HepG2 (cell line): ENCODE data around the gene KRT27. TPM values are rescaled to one million over a fixed set of nuclear protein-coding genes. Genes with fewer than 3 reads are reported as not detected.

Experiments
- ATAC-seq: fragments of 200-7000 bp; cut with Tn5 transposase; 3 replicates; pipeline ENCODE4 v1.9.1; 2020; ENCODE audit warnings: mild to moderate bottlenecking, moderate library complexity
- BruUV-seq: library from RNA; stranded (reverse); fragments of 400-500 nt; replicated peaks from 2 replicates; lab custom pipeline; 2021; lab: Mats Ljungman, UMichigan
- CTCF ChIA-PET: fragments of 300-600 bp; formaldehyde crosslinking; extraction: SDS; loops from one replicate; lab custom pipeline; 2021; ENCODE audit warnings: low total read pairs, inconsistent platforms, low intra/inter-chr PET ratio; lab: Yijun Ruan, JAX
- POLR2A ChIA-PET: fragments of 350-600 bp; sonication (Branson Sonifier 250); formaldehyde crosslinking; loops from one replicate; lab custom pipeline; 2020; ENCODE audit warnings: antibody characterized with exemption, inconsistent platforms; lab: Yijun Ruan, JAX
- DNase-seq: peaks from one replicate; pipeline ENCODE4 v3.0.0-alpha.2; 2015; ENCODE audit warnings: low spot score
- FAIRE-seq: peaks from 3 replicates; lab custom pipeline; 2011; peaks lifted over from hg19 to GRCh38; lab: Jason Lieb, UNC
- H2AFZ ChIP-seq: one replicate; pipeline ENCODE4 v1.6.1; 2011; ENCODE audit warnings: low read length, inconsistent platforms
- H3K27ac ChIP-seq: fragments of 300-600 bp; 3 replicates; pipeline ENCODE4 v1.8.0; 2011; ENCODE audit warnings: mixed run types, mild to moderate bottlenecking, mixed read lengths, low read length, inconsistent platforms; ENCODE audit not compliant: insufficient read depth; ENCODE audit errors: extremely low read length
- H3K27me3 ChIP-seq, 2 experiments: fragments of 200-600 bp in 1 of 2; 2 replicates in 1 of 2; 3 replicates in 1 of 2; pipeline versions ENCODE4 v1.6.0 to v1.8.0; 2011; ENCODE audit warnings: low read length in 2 of 2, mild to moderate bottlenecking in 2 of 2, moderate library complexity in 2 of 2, inconsistent platforms in 1 of 2; ENCODE audit not compliant: insufficient read depth in 2 of 2, control insufficient read depth in 1 of 2
- H3K36me3 ChIP-seq, 2 experiments: fragments of 200-600 bp in 1 of 2; replicated peaks in 1 of 2; 2 replicates in 1 of 2; 3 replicates in 1 of 2; pipeline versions ENCODE4 v1.5.1 to v1.8.0; 2011; ENCODE audit warnings: low read length in 2 of 2, inconsistent platforms in 1 of 2; ENCODE audit not compliant: insufficient read depth in 2 of 2, control insufficient read depth in 1 of 2
- H3K4me1 ChIP-seq: 2 replicates; pipeline ENCODE4 v1.5.1; 2012; ENCODE audit warnings: low read length, inconsistent platforms; ENCODE audit not compliant: insufficient read depth
- H3K4me2 ChIP-seq: 2 replicates; pipeline ENCODE4 v1.6.0; 2011; ENCODE audit warnings: low read depth, low read length, inconsistent platforms
- H3K4me3 ChIP-seq, 3 experiments: fragments of 200-600 bp in 1 of 3; sonication (generic), shearing (Covaris generic) in 1 of 3; replicated peaks in 1 of 3; 2 replicates each; pipeline ENCODE4 v1.5.1; 2011 to 2016; ENCODE audit warnings: low read length in 3 of 3, inconsistent platforms in 2 of 3, low read depth in 2 of 3, mild to moderate bottlenecking in 2 of 3, control low read depth in 1 of 3, mixed read lengths in 1 of 3; ENCODE audit not compliant: insufficient read depth in 1 of 3
- H3K79me2 ChIP-seq: one replicate; pipeline ENCODE4 v1.6.1; 2011; ENCODE audit warnings: low read length, inconsistent platforms; ENCODE audit not compliant: insufficient read depth
- H3K9ac ChIP-seq: 2 replicates; pipeline ENCODE4 v1.6.0; 2011; ENCODE audit warnings: mild to moderate bottlenecking, low read depth, low read length, inconsistent platforms; ENCODE audit not compliant: insufficient read depth
- H3K9me3 ChIP-seq: 2 replicates; pipeline ENCODE4 v1.5.1; 2012; ENCODE audit warnings: mild to moderate bottlenecking, low read length
- H4K20me1 ChIP-seq: 2 replicates; pipeline ENCODE4 v1.6.0; 2011; ENCODE audit warnings: inconsistent platforms, mild to moderate bottlenecking, low read length, moderate library complexity; ENCODE audit not compliant: insufficient read depth
- ARHGAP35 ChIP-seq: sonication (generic); formaldehyde crosslinking; IDR thresholded peaks from 2 replicates; pipeline ENCODE4 v1.9.0; 2022; ENCODE audit warnings: mild to moderate bottlenecking, inconsistent platforms, moderate library complexity, missing genetic modification reagents, borderline replicate concordance
- DNMT3B ChIP-seq: conservative IDR thresholded peaks from 2 replicates; pipeline ENCODE4 v1.6.1; 2016; ENCODE audit warnings: missing biosample characterization, control low read depth
- GPN1 ChIP-seq: sonication (generic); formaldehyde crosslinking; IDR thresholded peaks from 2 replicates; pipeline ENCODE4 v1.5.1; 2020; ENCODE audit warnings: missing genetic modification reagents, borderline replicate concordance
- HOXD1 ChIP-seq: sonication (generic); formaldehyde crosslinking; IDR thresholded peaks from 2 replicates; pipeline ENCODE4 v1.5.0; 2020; ENCODE audit warnings: missing genetic modification reagents
- ISX ChIP-seq: sonication (generic); formaldehyde crosslinking; conservative IDR thresholded peaks from 2 replicates; pipeline ENCODE4 v1.5.0; 2020; ENCODE audit warnings: missing genetic modification reagents
- KLF11 ChIP-seq: IDR thresholded peaks from 2 replicates; pipeline ENCODE4 v1.6.1; 2016; ENCODE audit warnings: missing compliant biosample characterization
- KLF16 ChIP-seq, 2 experiments: sonication (generic) in 1 of 2; formaldehyde crosslinking in 1 of 2; IDR thresholded peaks; 2 replicates each; pipeline versions ENCODE4 v1.6.1 to v1.8.0; 2016 to 2023; ENCODE audit warnings: missing genetic modification reagents in 2 of 2, missing compliant biosample characterization in 1 of 2
- MAF1 ChIP-seq: sonication (generic); formaldehyde crosslinking; IDR thresholded peaks from 2 replicates; pipeline ENCODE4 v1.5.0; 2020; ENCODE audit warnings: missing genetic modification reagents, borderline replicate concordance
- MTA3 ChIP-seq: sonication (generic); formaldehyde crosslinking; IDR thresholded peaks from 2 replicates; pipeline ENCODE4 v1.4.0; 2020; ENCODE audit warnings: missing genetic modification reagents
- SAP130 ChIP-seq: IDR thresholded peaks from 2 replicates; pipeline ENCODE4 v1.6.1; 2016; ENCODE audit warnings: low read depth
- TEAD3 ChIP-seq: optimal IDR thresholded peaks from 2 replicates; pipeline ENCODE3; 2016; ENCODE audit warnings: borderline replicate concordance
- YEATS4 ChIP-seq: sonication (generic); formaldehyde crosslinking; IDR thresholded peaks from 2 replicates; pipeline ENCODE4 v1.4.0; 2020; ENCODE audit warnings: missing genetic modification reagents, borderline replicate concordance
- ZC3H4 ChIP-seq: sonication (generic); formaldehyde crosslinking; IDR thresholded peaks from 2 replicates; pipeline ENCODE4 v1.4.0; 2020; ENCODE audit warnings: missing genetic modification reagents, borderline replicate concordance
- ZFAT ChIP-seq: sonication (generic); formaldehyde crosslinking; conservative IDR thresholded peaks from 2 replicates; pipeline ENCODE4 v1.8.1; 2023; ENCODE audit warnings: missing genetic modification reagents, inconsistent platforms
- ZNF138 ChIP-seq: sonication (generic); formaldehyde crosslinking; IDR thresholded peaks from 2 replicates; pipeline ENCODE4 v1.5.0; 2020; ENCODE audit warnings: mild to moderate bottlenecking, low read depth, missing genetic modification reagents
- ZNF264 ChIP-seq: sonication (generic); formaldehyde crosslinking; IDR thresholded peaks from 2 replicates; pipeline ENCODE4 v1.4.0; 2020; ENCODE audit warnings: missing genetic modification reagents
- ZNF839 ChIP-seq: sonication (generic); formaldehyde crosslinking; IDR thresholded peaks from 2 replicates; pipeline ENCODE4 v1.4.0; 2020; ENCODE audit warnings: missing genetic modification reagents, mild to moderate bottlenecking, borderline replicate concordance
- WGBS: methylation state at CpG from one replicate; pipeline ENCODE4 v1.1.6; 2017; ENCODE audit warnings: low lambda C conversion rate; 5-methylcytosine and 5-hydroxymethylcytosine counted together
- in situ Hi-C: cut with HindIII; loops from 2 replicates; pipeline ENCODE4 v1.10.0; 2017; ENCODE audit warnings: low pct_unique_long_range_greater_than_20kb; ENCODE audit not compliant: extremely low pct_ligation_motif_present
- intact Hi-C: fragments of 100-400 bp; cut with micrococcal nuclease; formaldehyde crosslinking; loops from one replicate; pipeline ENCODE4 v1.10.0; 2022; ENCODE audit not compliant: unreplicated experiment
- polyA plus RNA-seq, 8 experiments: library from polyadenylated mRNA; depleted of rRNA in 3 of 8; stranded (reverse) in 7 of 8; unstranded in 1 of 8; fragments of >200 nt; fragmentation: Illumina TruSeq in 4 of 8; extraction: Trizol in 4 of 8; gene quantifications; 2 replicates each; pipeline versions ENCODE4 v1.2.1 to v1.2.3, GENCODE V29; 2011 to 2016; ENCODE audit warnings: low read depth in 4 of 8, missing spikeins in 1 of 8, mixed read lengths in 1 of 8; ENCODE audit not compliant: insufficient read depth in 1 of 8
- total RNA-seq, 5 experiments: library from RNA; depleted of rRNA; stranded (reverse); fragments of >200 nt; fragmentation: Illumina TruSeq; extraction: Trizol; gene quantifications; 2 replicates each; pipeline ENCODE4 v1.2.3, GENCODE V29; 2016; ENCODE audit warnings: low read depth in 1 of 5
- TF ChIP-seq, protein P1 (sequence below): sonication (generic); formaldehyde crosslinking; IDR thresholded peaks from 2 replicates; pipeline ENCODE4 v1.5.0; 2020; ENCODE audit warnings: missing genetic modification reagents
- TF ChIP-seq, protein P2 (sequence below): sonication (generic); formaldehyde crosslinking; IDR thresholded peaks from 2 replicates; pipeline ENCODE4 v1.4.0; 2020; ENCODE audit warnings: missing genetic modification reagents
- TF ChIP-seq, protein P3 (sequence below): IDR thresholded peaks from 2 replicates; pipeline ENCODE4 v1.6.1; 2016; ENCODE audit warnings: low read depth

KRT27 gene
- total and polyA plus RNA-seq, 2 of the 13 experiments (the other 11 are each of a cell fraction or from before 2014, with no cell fraction given): not detected

DNA sequence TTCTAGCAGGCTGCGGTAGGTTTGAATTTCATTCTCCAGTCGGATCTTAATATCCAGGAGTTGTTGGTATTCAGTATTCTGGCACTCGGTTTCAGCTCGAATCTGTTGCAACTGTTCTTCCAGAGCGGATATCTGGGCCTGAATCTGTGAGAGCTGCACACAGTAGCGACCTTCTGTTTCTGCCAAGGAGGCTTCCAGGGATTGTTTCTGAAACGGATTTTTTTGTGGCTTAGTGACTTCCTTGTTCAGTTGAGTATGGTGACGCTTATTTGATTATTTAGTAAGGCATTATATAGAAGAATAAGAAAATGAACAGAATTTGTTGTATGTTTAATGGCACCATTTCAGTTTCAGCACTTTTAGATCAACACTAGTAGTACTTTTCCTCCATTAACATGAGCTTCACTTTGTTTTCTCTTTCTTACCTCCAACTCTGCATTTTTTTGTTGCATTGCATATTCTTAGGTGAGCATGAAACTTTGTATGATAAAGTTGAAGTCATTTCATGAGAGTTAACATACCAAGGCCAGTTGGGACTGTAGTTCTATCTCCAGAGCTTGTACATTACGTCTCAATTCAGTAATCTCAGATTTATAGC lies 37.3 kb upstream of the KRT27 start:
- Histone ChIP-seq H3K79me2 (peaks cover 20% of the 10 kb centered on the region), H2AFZ (peak overlapping the region; percentile 64), H3K36me3 (peaks cover 4 to 7% of the 10 kb centered on the region in 2 experiments; a peak in 4 of 5 replicates), H3K4me3 (peak overlapping the region; percentile 74 to 93 (median 81)), H3K9me3 (no peaks in the 10 kb centered on the region), H4K20me1 (no peaks in the 10 kb centered on the region), H3K27ac (peak overlapping the region; percentile 82), H3K4me1 (peaks cover 33% of the 10 kb centered on the region), H3K9ac (peak overlapping the region; percentile 87), H3K4me2 (peak overlapping the region; percentile 83), H3K27me3 (no peaks in the 10 kb centered on the region; a peak in 1 of 5 replicates)
- peak; percentile 62 for ATAC-seq
- in situ Hi-C loops: no loop called here
- WGBS: 13% methylated on average over 9 of the region's 9 CpGs
- intact Hi-C loops: no loop called here
- ChIA-PET CTCF (no interaction called here), POLR2A (interaction anchor here (1.1 to 2.4 kb wide), 14 partner anchors 13 to 872 kb away, joined by 3 to 24 read pairs (median 5); partner anchors contain the start of genes EIF1, KRT19 and SMARCE1)
- BruUV-seq: TSS peak; percentile 93
- FAIRE-seq: no peak
- 0 out of 2 replicates have a peak, but pooled peaks have one; percentile 46 for TF ChIP-seq ISX (CRISPR knock-in tag)
- no peak for TF ChIP-seq GPN1 (CRISPR knock-in tag)
- no peak for TF ChIP-seq ZNF138 (CRISPR knock-in tag)
- TF ChIP-seq ZNF264: 0 out of 2 replicates have a peak, but pooled peaks have one; percentile 24
- TF ChIP-seq KLF11 (CRISPR knock-in tag): 0 out of 2 replicates have a peak, but pooled peaks have one; percentile 47
- peak; percentile 24 for TF ChIP-seq TEAD3 (CRISPR knock-in tag)
- TF ChIP-seq, protein P1, sequence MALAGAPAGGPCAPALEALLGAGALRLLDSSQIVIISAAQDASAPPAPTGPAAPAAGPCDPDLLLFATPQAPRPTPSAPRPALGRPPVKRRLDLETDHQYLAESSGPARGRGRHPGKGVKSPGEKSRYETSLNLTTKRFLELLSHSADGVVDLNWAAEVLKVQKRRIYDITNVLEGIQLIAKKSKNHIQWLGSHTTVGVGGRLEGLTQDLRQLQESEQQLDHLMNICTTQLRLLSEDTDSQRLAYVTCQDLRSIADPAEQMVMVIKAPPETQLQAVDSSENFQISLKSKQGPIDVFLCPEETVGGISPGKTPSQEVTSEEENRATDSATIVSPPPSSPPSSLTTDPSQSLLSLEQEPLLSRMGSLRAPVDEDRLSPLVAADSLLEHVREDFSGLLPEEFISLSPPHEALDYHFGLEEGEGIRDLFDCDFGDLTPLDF: peak; percentile 53; the same call in 1 of the 2 replicates
- TF ChIP-seq ZNF839: no peak
- 0 out of 2 replicates have a peak, but pooled peaks have one; percentile 18 for TF ChIP-seq DNMT3B (CRISPR knock-in tag)
- TF ChIP-seq MAF1: 0 out of 2 replicates have a peak, but pooled peaks have one; percentile 42
- TF ChIP-seq SAP130 (CRISPR knock-in tag): peak; percentile 5; the same call in 1 of the 2 replicates
- TF ChIP-seq ZC3H4 (CRISPR knock-in tag): peak; percentile 88
- TF ChIP-seq, protein P2, sequence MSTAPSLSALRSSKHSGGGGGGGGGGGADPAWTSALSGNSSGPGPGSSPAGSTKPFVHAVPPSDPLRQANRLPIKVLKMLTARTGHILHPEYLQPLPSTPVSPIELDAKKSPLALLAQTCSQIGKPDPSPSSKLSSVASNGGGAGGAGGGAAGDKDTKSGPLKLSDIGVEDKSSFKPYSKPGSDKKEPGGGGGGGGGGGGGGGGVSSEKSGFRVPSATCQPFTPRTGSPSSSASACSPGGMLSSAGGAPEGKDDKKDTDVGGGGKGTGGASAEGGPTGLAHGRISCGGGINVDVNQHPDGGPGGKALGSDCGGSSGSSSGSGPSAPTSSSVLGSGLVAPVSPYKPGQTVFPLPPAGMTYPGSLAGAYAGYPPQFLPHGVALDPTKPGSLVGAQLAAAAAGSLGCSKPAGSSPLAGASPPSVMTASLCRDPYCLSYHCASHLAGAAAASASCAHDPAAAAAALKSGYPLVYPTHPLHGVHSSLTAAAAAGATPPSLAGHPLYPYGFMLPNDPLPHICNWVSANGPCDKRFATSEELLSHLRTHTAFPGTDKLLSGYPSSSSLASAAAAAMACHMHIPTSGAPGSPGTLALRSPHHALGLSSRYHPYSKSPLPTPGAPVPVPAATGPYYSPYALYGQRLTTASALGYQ (CRISPR knock-in tag): peak; percentile 47; the same call in 1 of the 2 replicates
- no peak for TF ChIP-seq MTA3 (CRISPR knock-in tag)
- peak in 1 of 2 experiments; percentile 43; a peak in 1 of 4 replicates for TF ChIP-seq KLF16 (CRISPR knock-in tag; IDR thresholded peaks at IDR 0.05)
- no peak for TF ChIP-seq YEATS4
- TF ChIP-seq, protein P3, sequence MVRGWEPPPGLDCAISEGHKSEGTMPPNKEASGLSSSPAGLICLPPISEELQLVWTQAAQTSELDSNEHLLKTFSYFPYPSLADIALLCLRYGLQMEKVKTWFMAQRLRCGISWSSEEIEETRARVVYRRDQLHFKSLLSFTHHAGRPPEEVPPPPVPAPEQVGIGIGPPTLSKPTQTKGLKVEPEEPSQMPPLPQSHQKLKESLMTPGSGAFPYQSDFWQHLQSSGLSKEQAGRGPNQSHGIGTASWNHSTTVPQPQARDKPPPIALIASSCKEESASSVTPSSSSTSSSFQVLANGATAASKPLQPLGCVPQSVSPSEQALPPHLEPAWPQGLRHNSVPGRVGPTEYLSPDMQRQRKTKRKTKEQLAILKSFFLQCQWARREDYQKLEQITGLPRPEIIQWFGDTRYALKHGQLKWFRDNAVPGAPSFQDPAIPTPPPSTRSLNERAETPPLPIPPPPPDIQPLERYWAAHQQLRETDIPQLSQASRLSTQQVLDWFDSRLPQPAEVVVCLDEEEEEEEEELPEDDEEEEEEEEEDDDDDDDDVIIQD (CRISPR knock-in tag): 0 out of 2 replicates have a peak, but pooled peaks have one; percentile 23
- no peak for TF ChIP-seq ARHGAP35 (CRISPR knock-in tag)
- TF ChIP-seq HOXD1 (CRISPR knock-in tag): no peak
- peak; percentile 85; the same call in 1 of the 2 replicates for TF ChIP-seq ZFAT (CRISPR knock-in tag)
- DNase-seq: peak; percentile 28
